WERI-Rb-1 (cell line): ENCODE results near the gene MED9.
A peak's percentile ranks its signal among the peaks of the same experiment; 100 is the strongest.

Experiments used
- DNase-seq: peaks from one replicate; pipeline ENCODE4 v3.0.0-alpha.2; 2020
- H3K27ac ChIP-seq: fragments of 250-450 bp; sonication (Bioruptor Pico); 2 replicates; pipeline ENCODE4 v1.5.1; 2020; ENCODE audit warnings: mild to moderate bottlenecking, moderate library complexity
- H3K27me3 ChIP-seq: fragments of 250-450 bp; sonication (Bioruptor Pico); 2 replicates; pipeline ENCODE4 v1.5.1; 2021; ENCODE audit warnings: mild to moderate bottlenecking, low read depth, moderate library complexity; ENCODE audit not compliant: insufficient read depth, severe bottlenecking
- H3K36me3 ChIP-seq: fragments of 250-450 bp; sonication (Bioruptor Pico); 2 replicates; pipeline ENCODE4 v1.5.1; 2020; ENCODE audit warnings: mild to moderate bottlenecking, moderate library complexity
- H3K4me3 ChIP-seq: 2 replicates; pipeline ENCODE4 v1.5.1; 2011; ENCODE audit warnings: low read depth, mild to moderate bottlenecking, control low read depth, low read length
- H3K9me3 ChIP-seq: fragments of 250-450 bp; sonication (Bioruptor Pico); 2 replicates; pipeline ENCODE4 v1.5.1; 2021; ENCODE audit warnings: mild to moderate bottlenecking, moderate library complexity; ENCODE audit not compliant: severe bottlenecking
- CTCF ChIP-seq: IDR thresholded peaks from 2 replicates; pipeline ENCODE4 v1.5.1; 2011; ENCODE audit warnings: low read depth, mild to moderate bottlenecking, control low read depth, inconsistent platforms, low read length

Gene MED9

GRCh38 chr17:17520599-17521232 lies 43.9 kb downstream of the MED9 start:
- Histone ChIP-seq H3K27ac (no peak overlapping the region), H3K4me3 (no peak overlapping the region), H3K9me3 (peaks cover 4% of the 10 kb centered on the region), H3K27me3 (no peaks in the 10 kb centered on the region), H3K36me3 (no peaks in the 10 kb centered on the region)
- no peak for DNase-seq
- no peak for TF ChIP-seq CTCF

- peak overlapping the region; percentile 23 for H3K27ac ChIP-seq
Observed at GRCh38 chr17:17523001-17523730, 46.4 kb downstream of the MED9 start.

GRCh38 chr17:17523731-17524490 lies 47.1 kb downstream of the MED9 start:
- DNase-seq = no peak
- Histone ChIP-seq H3K27ac (peak overlapping the region; percentile 9; the same call in 1 of the 2 replicates), H3K4me3 (no peak overlapping the region), H3K9me3 (peaks cover 4% of the 10 kb centered on the region), H3K27me3 (no peaks in the 10 kb centered on the region), H3K36me3 (no peaks in the 10 kb centered on the region)
- no peak for TF ChIP-seq CTCF

More at GRCh38 chr17:17523001-17523730, 46.4 kb downstream of the MED9 start:
- TF ChIP-seq CTCF = peak; percentile 44
- no peaks in the 10 kb centered on the region for H3K36me3 ChIP-seq
- no peaks in the 10 kb centered on the region for H3K27me3 ChIP-seq
- H3K4me3 ChIP-seq = no peak overlapping the region
- peaks cover 4% of the 10 kb centered on the region for H3K9me3 ChIP-seq
- DNase-seq = peak; percentile 86

- no peaks in the 10 kb centered on the region for H3K36me3 ChIP-seq
- H3K27ac ChIP-seq = no peak overlapping the region
- TF ChIP-seq CTCF = no peak
- peaks cover 4% of the 10 kb centered on the region for H3K9me3 ChIP-seq
- no peak overlapping the region for H3K4me3 ChIP-seq
- no peak for DNase-seq
- H3K27me3 ChIP-seq = no peaks in the 10 kb centered on the region
Observed at GRCh38 chr17:17525311-17525710, 48.5 kb downstream of the MED9 start.

GRCh38 chr17:17525956-17526355 lies 49.2 kb downstream of the MED9 start:
- Histone ChIP-seq H3K4me3 (no peak overlapping the region), H3K9me3 (peaks cover 4% of the 10 kb centered on the region), H3K27ac (no peak overlapping the region), H3K27me3 (no peaks in the 10 kb centered on the region), H3K36me3 (no peaks in the 10 kb centered on the region)
- DNase-seq = no peak
- TF ChIP-seq CTCF = no peak
